Epithelial cell of esophagus (primary cell): Measurements from ENCODE around the gene ILK.

Experiments
- DNase-seq: peaks from one replicate; pipeline ENCODE4 v3.0.0; 2010; ENCODE audit warnings: low read depth
- H3K4me3 ChIP-seq: 2 replicates; pipeline ENCODE4 v1.5.1; 2011; ENCODE audit warnings: mild to moderate bottlenecking, low read length, control low read depth
- TF ChIP-seq, protein P1 (sequence below): IDR thresholded peaks from 2 replicates; pipeline ENCODE4 v1.5.1; 2011; ENCODE audit warnings: low read depth, mild to moderate bottlenecking, low read length, control low read depth, inconsistent platforms; ENCODE audit not compliant: insufficient read depth; ENCODE audit errors: missing control alignments

Gene ILK

DNA sequence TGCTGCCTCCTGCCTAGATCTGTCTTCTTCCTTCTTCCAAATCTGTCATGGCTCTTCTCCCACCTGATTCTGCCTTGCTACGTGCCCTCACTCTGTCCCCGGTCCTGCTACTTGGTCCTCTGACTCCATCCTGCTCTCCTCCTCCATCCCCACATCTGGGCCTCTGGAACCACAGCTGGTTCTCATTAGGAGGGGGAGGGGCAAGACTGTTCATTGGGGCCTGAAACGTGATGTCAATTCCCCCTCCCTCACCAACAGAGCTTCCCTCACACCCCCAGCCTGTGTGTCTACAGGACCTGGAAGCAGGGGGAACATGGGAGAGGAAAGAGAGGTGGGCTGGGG lies 43.0 kb downstream of the ILK start:
- H3K4me3 ChIP-seq, result no peak overlapping the region
- no peak for DNase-seq
- TF ChIP-seq, protein P1, sequence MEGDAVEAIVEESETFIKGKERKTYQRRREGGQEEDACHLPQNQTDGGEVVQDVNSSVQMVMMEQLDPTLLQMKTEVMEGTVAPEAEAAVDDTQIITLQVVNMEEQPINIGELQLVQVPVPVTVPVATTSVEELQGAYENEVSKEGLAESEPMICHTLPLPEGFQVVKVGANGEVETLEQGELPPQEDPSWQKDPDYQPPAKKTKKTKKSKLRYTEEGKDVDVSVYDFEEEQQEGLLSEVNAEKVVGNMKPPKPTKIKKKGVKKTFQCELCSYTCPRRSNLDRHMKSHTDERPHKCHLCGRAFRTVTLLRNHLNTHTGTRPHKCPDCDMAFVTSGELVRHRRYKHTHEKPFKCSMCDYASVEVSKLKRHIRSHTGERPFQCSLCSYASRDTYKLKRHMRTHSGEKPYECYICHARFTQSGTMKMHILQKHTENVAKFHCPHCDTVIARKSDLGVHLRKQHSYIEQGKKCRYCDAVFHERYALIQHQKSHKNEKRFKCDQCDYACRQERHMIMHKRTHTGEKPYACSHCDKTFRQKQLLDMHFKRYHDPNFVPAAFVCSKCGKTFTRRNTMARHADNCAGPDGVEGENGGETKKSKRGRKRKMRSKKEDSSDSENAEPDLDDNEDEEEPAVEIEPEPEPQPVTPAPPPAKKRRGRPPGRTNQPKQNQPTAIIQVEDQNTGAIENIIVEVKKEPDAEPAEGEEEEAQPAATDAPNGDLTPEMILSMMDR, result no peak

GRCh38 chr11:6646918-6647679 lies 43.5 kb downstream of the ILK start:
- H3K4me3 ChIP-seq, result no peak overlapping the region
- DNase-seq, result no peak

DNA sequence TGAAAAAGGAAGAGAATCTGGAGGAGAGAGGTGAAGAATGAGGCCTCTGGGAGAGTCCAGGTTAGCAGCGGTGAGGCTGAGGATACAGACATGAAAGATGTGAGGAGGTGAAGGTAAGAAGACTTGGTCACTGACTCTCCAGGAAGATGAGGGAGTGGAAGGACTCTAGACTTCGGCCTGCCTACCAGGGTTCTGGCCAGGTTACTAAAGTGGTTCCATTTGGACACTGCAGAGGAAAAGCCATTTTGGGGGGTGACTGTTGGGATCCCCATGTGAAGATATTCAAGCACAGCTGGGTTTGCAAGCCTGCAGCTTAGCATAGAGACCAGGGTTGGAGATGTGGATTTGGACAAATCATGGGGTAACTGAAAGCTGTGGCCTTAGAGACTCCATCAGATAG lies 44.3 kb downstream of the ILK start:
- no peak overlapping the region for H3K4me3 ChIP-seq
- no peak for DNase-seq
- TF ChIP-seq, protein P1, result no peak

More at GRCh38 chr11:6646918-6647679, 43.5 kb downstream of the ILK start:
- TF ChIP-seq, protein P1, result no peak

- H3K4me3 ChIP-seq, result no peak overlapping the region
- TF ChIP-seq, protein P1, result no peak
- no peak for DNase-seq
These were observed 44.9 kb downstream of the ILK start for GRCh38 chr11:6648501-6648900.

- DNase-seq, result no peak
- no peak overlapping the region for H3K4me3 ChIP-seq
- TF ChIP-seq, protein P1, result no peak
These were observed 46.5 kb downstream of the ILK start for GRCh38 chr11:6650104-6650503.

DNA sequence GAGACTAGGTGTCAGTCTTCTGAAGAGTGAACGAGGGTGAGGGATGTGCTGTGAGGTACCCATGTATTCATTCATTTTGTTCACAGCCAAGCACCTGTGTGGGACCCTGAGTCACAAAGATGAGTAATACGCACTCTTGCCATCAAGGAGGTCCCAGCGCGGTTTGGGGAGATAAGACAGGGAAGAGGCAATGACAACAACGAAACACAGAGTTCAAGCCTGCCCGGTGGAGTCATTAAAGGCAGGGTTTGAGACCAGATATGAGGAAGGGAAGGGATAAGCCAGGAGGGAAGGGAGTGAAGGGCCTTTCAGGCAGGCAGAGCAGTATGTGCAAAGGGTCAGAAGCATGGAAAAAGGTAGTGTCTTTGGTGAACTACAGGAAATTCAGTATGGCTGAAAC lies 47.4 kb downstream of the ILK start:
- TF ChIP-seq, protein P1, result no peak
- peak; percentile 5 for DNase-seq
- H3K4me3 ChIP-seq, result no peak overlapping the region

- DNase-seq, result no peak
- TF ChIP-seq, protein P1, result no peak
- H3K4me3 ChIP-seq, result no peak overlapping the region
These were observed 48.6 kb downstream of the ILK start for GRCh38 chr11:6652182-6652581.
